Measurements from ENCODE around the gene LECT2. TPM values are rescaled to one million over a fixed set of nuclear protein-coding genes. Genes with fewer than 3 reads are reported as not detected.

Gene LECT2
- total RNA-seq, 4 donors from 2014 or later: not detected

GRCh38 chr5:135978993-135979392 is 24.2 kb upstream of the LECT2 start:
- no peaks in the 10 kb centered on the region for H3K27me3 ChIP-seq
- no peak for TF ChIP-seq POLR2A (IDR thresholded peaks at IDR 0.05)
- TF ChIP-seq CTCF (IDR thresholded peaks at IDR 0.05): no peak
- no peaks in the 10 kb centered on the region for H3K4me1 ChIP-seq
- no peaks in the 10 kb centered on the region for H3K36me3 ChIP-seq
- H3K9me3 ChIP-seq: no peaks in the 10 kb centered on the region
- no peak for DNase-seq
- no peak overlapping the region for H3K4me3 ChIP-seq
- intact Hi-C loops (cut with DNase I; ENCODE audit: low total_unique reads): no loop called here
- peak overlapping the region in 1 of 2 donors; percentile 22 for H3K27ac ChIP-seq

- H3K9me3 ChIP-seq: no peaks in the 10 kb centered on the region
- TF ChIP-seq CTCF (IDR thresholded peaks at IDR 0.05): no peak
- TF ChIP-seq POLR2A (IDR thresholded peaks at IDR 0.05): no peak
- no peak overlapping the region for H3K27ac ChIP-seq
- H3K4me3 ChIP-seq: no peak overlapping the region
- intact Hi-C loops (cut with DNase I; ENCODE audit: low total_unique reads): no loop called here
- no peaks in the 10 kb centered on the region for H3K4me1 ChIP-seq
- no peak for DNase-seq
- H3K36me3 ChIP-seq: no peaks in the 10 kb centered on the region
- H3K27me3 ChIP-seq: no peaks in the 10 kb centered on the region
Measured at GRCh38 chr5:135978212-135978631, 23.4 kb upstream of the LECT2 start.

GRCh38 chr5:135977375-135977928 is 22.7 kb upstream of the LECT2 start:
- Histone ChIP-seq H3K4me3 (no peak overlapping the region), H3K36me3 (no peaks in the 10 kb centered on the region), H3K27me3 (no peaks in the 10 kb centered on the region), H3K9me3 (no peaks in the 10 kb centered on the region), H3K4me1 (no peaks in the 10 kb centered on the region), H3K27ac (no peak overlapping the region)
- TF ChIP-seq POLR2A (IDR thresholded peaks at IDR 0.05): no peak
- TF ChIP-seq CTCF (IDR thresholded peaks at IDR 0.05): peak in 2 of 4 experiments; percentile 14 to 25
- DNase-seq: no peak
- intact Hi-C loops (cut with DNase I; ENCODE audit: low total_unique reads): no loop called here

- Histone ChIP-seq H3K27ac (no peak overlapping the region), H3K36me3 (no peaks in the 10 kb centered on the region), H3K27me3 (no peaks in the 10 kb centered on the region), H3K9me3 (no peaks in the 10 kb centered on the region), H3K4me1 (no peaks in the 10 kb centered on the region), H3K4me3 (no peak overlapping the region)
- intact Hi-C loops (cut with DNase I; ENCODE audit: low total_unique reads): no loop called here
- no peak for DNase-seq
- TF ChIP-seq CTCF (IDR thresholded peaks at IDR 0.05) (no peak), POLR2A (IDR thresholded peaks at IDR 0.05) (no peak)
Measured at GRCh38 chr5:135976216-135976615, 21.4 kb upstream of the LECT2 start.

- H3K27ac ChIP-seq: no peak overlapping the region
- H3K4me3 ChIP-seq: no peak overlapping the region
- H3K4me1 ChIP-seq: no peaks in the 10 kb centered on the region
- no peaks in the 10 kb centered on the region for H3K36me3 ChIP-seq
- TF ChIP-seq POLR2A (IDR thresholded peaks at IDR 0.05) (no peak), CTCF (IDR thresholded peaks at IDR 0.05) (no peak)
- DNase-seq: no peak
- no peaks in the 10 kb centered on the region for H3K9me3 ChIP-seq
- intact Hi-C loops (cut with DNase I; ENCODE audit: low total_unique reads): no loop called here
- H3K27me3 ChIP-seq: no peaks in the 10 kb centered on the region
Measured at GRCh38 chr5:135975122-135975521, 20.3 kb upstream of the LECT2 start.
